RWPE2 (cell line): ENCODE measurements around the gene DAAM2.

ENCODE experiments used
- ATAC-seq: fragments of 200-7000 bp; cut with Tn5 transposase; 3 replicates; pipeline ENCODE4 v1.9.1; 2021; ENCODE audit warnings: low read depth
- DNase-seq: peaks from one replicate; pipeline ENCODE4 v3.0.0-alpha.2; 2020; ENCODE audit warnings: low spot score
- H3K27ac ChIP-seq: fragments of 450-650 bp; 2 replicates; pipeline ENCODE4 v1.5.1; 2017; ENCODE audit warnings: mild to moderate bottlenecking; ENCODE audit not compliant: poor library complexity, severe bottlenecking
- H3K27me3 ChIP-seq: fragments of 250-450 bp; sonication (Bioruptor Pico); 2 replicates; pipeline ENCODE4 v1.5.1; 2021; ENCODE audit warnings: mild to moderate bottlenecking, moderate library complexity; ENCODE audit not compliant: insufficient read depth, poor library complexity, severe bottlenecking
- H3K36me3 ChIP-seq: fragments of 250-450 bp; sonication (Bioruptor Pico); 2 replicates; pipeline ENCODE4 v1.5.1; 2020; ENCODE audit warnings: low read depth, mild to moderate bottlenecking, moderate library complexity
- H3K4me1 ChIP-seq: fragments of 250-450 bp; sonication (Bioruptor Pico); 2 replicates; pipeline ENCODE4 v1.5.1; 2021; ENCODE audit warnings: mild to moderate bottlenecking, moderate library complexity; ENCODE audit not compliant: insufficient read depth, poor library complexity, severe bottlenecking
- H3K4me3 ChIP-seq: fragments of 250-450 bp; sonication (Bioruptor Pico); 2 replicates; pipeline ENCODE4 v1.5.1; 2021; ENCODE audit warnings: mild to moderate bottlenecking, moderate library complexity; ENCODE audit not compliant: severe bottlenecking
- H3K9me3 ChIP-seq: fragments of 250-450 bp; sonication (Bioruptor Pico); 2 replicates; pipeline ENCODE4 v1.5.1; 2021; ENCODE audit warnings: mild to moderate bottlenecking, moderate library complexity; ENCODE audit not compliant: severe bottlenecking
- CTCF ChIP-seq: fragments of 450-650 bp; IDR thresholded peaks from one replicate; pipeline ENCODE4 v1.5.1; 2017; ENCODE audit warnings: mild to moderate bottlenecking, moderate library complexity; ENCODE audit not compliant: poor library complexity, severe bottlenecking

The DAAM2 gene

DNA sequence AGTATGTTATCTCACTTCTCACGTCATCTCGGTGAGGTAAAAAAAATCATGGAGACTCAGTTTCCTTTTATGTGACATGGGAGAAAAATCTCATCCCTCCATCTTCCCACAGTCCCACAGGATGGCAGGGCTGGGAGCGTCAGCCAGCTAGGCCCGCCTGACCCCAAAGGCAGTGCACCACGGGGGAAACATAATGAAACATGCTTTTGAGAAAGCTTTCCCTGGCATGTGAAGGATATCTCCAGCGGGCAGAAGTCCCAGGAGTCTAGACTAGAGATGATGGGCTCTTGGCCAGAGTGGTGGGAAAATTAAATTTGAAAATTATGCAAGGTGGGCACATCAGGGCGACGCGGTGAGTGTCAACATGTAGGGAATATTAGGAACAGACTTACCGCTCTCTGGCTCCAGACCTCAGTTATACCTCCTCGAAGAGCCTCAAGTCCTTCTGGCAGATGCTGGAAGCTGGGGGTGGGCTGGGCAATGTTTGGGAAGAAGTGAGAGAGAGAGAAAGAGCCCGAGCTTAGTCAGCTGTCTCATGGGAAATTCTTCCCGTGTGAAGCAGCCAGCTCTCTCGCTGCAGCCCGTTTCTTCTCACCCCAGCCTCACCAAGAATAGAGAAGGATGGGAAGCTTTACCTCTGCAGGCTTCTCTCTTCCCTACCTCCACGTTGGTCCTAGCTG lies 89.8 kb downstream of the DAAM2 start:
- ATAC-seq, result no peak
- DNase-seq, result no peak
- no peak for TF ChIP-seq CTCF
- H3K27ac ChIP-seq, result no peak overlapping the region
- H3K4me1 ChIP-seq, result no peaks in the 10 kb centered on the region
- no peaks in the 10 kb centered on the region for H3K36me3 ChIP-seq
- no peaks in the 10 kb centered on the region for H3K27me3 ChIP-seq
- H3K9me3 ChIP-seq, result no peaks in the 10 kb centered on the region
- no peak overlapping the region for H3K4me3 ChIP-seq

- DNase-seq (no peak), ATAC-seq (no peak)
- no peak for TF ChIP-seq CTCF
- H3K27ac ChIP-seq, result no peak overlapping the region
- H3K4me1 ChIP-seq, result no peaks in the 10 kb centered on the region
- no peaks in the 10 kb centered on the region for H3K27me3 ChIP-seq
- no peak overlapping the region for H3K4me3 ChIP-seq
- H3K9me3 ChIP-seq, result no peaks in the 10 kb centered on the region
- no peaks in the 10 kb centered on the region for H3K36me3 ChIP-seq
These were observed 90.3 kb downstream of the DAAM2 start for GRCh38 chr6:39882531-39882899.

GRCh38 chr6:39884696-39885095 lies 92.5 kb downstream of the DAAM2 start:
- no peaks in the 10 kb centered on the region for H3K36me3 ChIP-seq
- H3K4me3 ChIP-seq, result no peak overlapping the region
- H3K27me3 ChIP-seq, result no peaks in the 10 kb centered on the region
- ATAC-seq, result no peak
- H3K9me3 ChIP-seq, result no peaks in the 10 kb centered on the region
- TF ChIP-seq CTCF, result no peak
- DNase-seq, result no peak
- H3K27ac ChIP-seq, result no peak overlapping the region
- H3K4me1 ChIP-seq, result no peaks in the 10 kb centered on the region

- no peak for ATAC-seq
- Histone ChIP-seq H3K4me3 (no peak overlapping the region), H3K27ac (no peak overlapping the region), H3K9me3 (no peaks in the 10 kb centered on the region), H3K27me3 (no peaks in the 10 kb centered on the region), H3K4me1 (no peaks in the 10 kb centered on the region), H3K36me3 (no peaks in the 10 kb centered on the region)
- DNase-seq, result no peak
- no peak for TF ChIP-seq CTCF
These were observed 93.5 kb downstream of the DAAM2 start for GRCh38 chr6:39885691-39886090.

DNA sequence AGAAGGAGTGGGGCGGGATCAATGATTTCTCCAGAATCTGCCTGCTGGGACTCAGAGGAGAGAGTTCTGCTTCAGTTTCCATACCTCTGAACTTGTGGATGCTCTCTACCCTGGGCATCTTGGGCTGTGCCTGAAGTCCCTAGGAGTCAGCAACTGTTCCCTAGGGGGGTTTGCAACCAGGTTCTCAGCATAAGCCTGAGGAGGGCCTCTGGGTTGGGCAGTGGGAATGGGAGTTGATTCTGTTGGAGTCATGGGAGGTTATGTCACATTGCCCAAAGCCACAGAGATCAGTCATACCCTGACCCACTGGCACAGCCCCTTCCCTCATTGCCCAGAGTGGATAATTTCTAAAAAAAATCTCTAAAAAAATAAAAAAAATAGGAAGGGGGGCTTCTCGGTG lies 94.7 kb downstream of the DAAM2 start:
- DNase-seq (no peak), ATAC-seq (no peak)
- no peaks in the 10 kb centered on the region for H3K36me3 ChIP-seq
- H3K27ac ChIP-seq, result no peak overlapping the region
- H3K4me1 ChIP-seq, result no peaks in the 10 kb centered on the region
- no peak for TF ChIP-seq CTCF
- H3K4me3 ChIP-seq, result no peak overlapping the region
- H3K9me3 ChIP-seq, result no peaks in the 10 kb centered on the region
- H3K27me3 ChIP-seq, result no peaks in the 10 kb centered on the region
